ENCODE measurements around the gene DNMBP. TPM values are rescaled to one million over a fixed set of nuclear protein-coding genes. Genes with fewer than 3 reads are reported as not detected.
A peak's percentile ranks its signal among the peaks of the same experiment; 100 is the strongest.
"Not testable (repeated sequence)": the region's sequence is repeated elsewhere in the genome, so short reads cannot be mapped to it uniquely, and the experiment has no call there.

Gene DNMBP
- total RNA-seq, 4 donors from 2014 or later = 21.6 to 28.8 (median 24.6) TPM

GRCh38 chr10:100019787-100020141, 10.0 kb upstream of the DNMBP start:
- Histone ChIP-seq H3K36me3 (no peaks in the 10 kb centered on the region), H3K4me1 (no peaks in the 10 kb centered on the region), H3K27me3 (no peaks in the 10 kb centered on the region), H3K4me3 (no peak overlapping the region), H3K9me3 (no peaks in the 10 kb centered on the region), H3K27ac (no peak overlapping the region)
- WGBS, 2 donors = 23 to 27% methylated on average over 3 of the region's 3 CpGs
- peak in 1 of 2 donors; percentile 16 for DNase-seq (ENCODE audit: low spot score in 2 of 2)
- TF ChIP-seq CTCF (IDR thresholded peaks at IDR 0.05) (no peak), EP300 (IDR thresholded peaks at IDR 0.05) (no peak), POLR2A (IDR thresholded peaks at IDR 0.05) (no peak)

- no peak for DNase-seq (ENCODE audit: low spot score in 2 of 2)
- TF ChIP-seq POLR2A (IDR thresholded peaks at IDR 0.05) (no peak), EP300 (IDR thresholded peaks at IDR 0.05) (no peak), CTCF (IDR thresholded peaks at IDR 0.05) (no peak)
- no peaks in the 10 kb centered on the region for H3K9me3 ChIP-seq
- no peaks in the 10 kb centered on the region for H3K36me3 ChIP-seq
- 81 to 87% methylated on average over 5 of the region's 5 CpGs for WGBS, 2 donors
- peaks cover 0 to 8% (median 0%) of the 10 kb centered on the region in 4 donors for H3K4me1 ChIP-seq
- peak overlapping the region in 1 of 4 donors; percentile 47 for H3K27ac ChIP-seq
- no peaks in the 10 kb centered on the region for H3K27me3 ChIP-seq
- H3K4me3 ChIP-seq = no peak overlapping the region
These were observed 4.5 kb upstream of the DNMBP start for GRCh38 chr10:100014071-100014762.

GRCh38 chr10:100013621-100014020, 3.9 kb upstream of the DNMBP start:
- DNase-seq (ENCODE audit: low spot score in 2 of 2) = no peak
- Histone ChIP-seq H3K36me3 (no peaks in the 10 kb centered on the region), H3K27ac (peak overlapping the region in 1 of 4 donors; percentile 47), H3K9me3 (no peaks in the 10 kb centered on the region), H3K4me1 (peaks cover 0 to 10% (median 3%) of the 10 kb centered on the region in 4 donors), H3K4me3 (no peak overlapping the region), H3K27me3 (no peaks in the 10 kb centered on the region)
- TF ChIP-seq POLR2A (IDR thresholded peaks at IDR 0.05) (no peak), CTCF (IDR thresholded peaks at IDR 0.05) (no peak), EP300 (IDR thresholded peaks at IDR 0.05) (no peak)
- 94 to 97% methylated on average over 1 of the region's 1 CpG for WGBS, 2 donors

GRCh38 chr10:100011906-100012305, 2.2 kb upstream of the DNMBP start:
- not testable (repeated sequence) for DNase-seq (ENCODE audit: low spot score in 2 of 2); H3K36me3 ChIP-seq; H3K4me3 ChIP-seq; H3K27ac ChIP-seq; H3K27me3 ChIP-seq; H3K9me3 ChIP-seq
- H3K4me1 ChIP-seq = peaks cover 0 to 27% (median 16%) of the 10 kb centered on the region in 4 donors
- 92 to 93% methylated on average over 20 of the region's 20 CpGs for WGBS, 2 donors

GRCh38 chr10:100009283-100009792, 409 bp downstream of the DNMBP start:
- TF ChIP-seq EP300 (IDR thresholded peaks at IDR 0.05) (no peak), CTCF (IDR thresholded peaks at IDR 0.05) (peak in 3 of 5 experiments; percentile 28 to 35 (median 29))
- WGBS, 2 donors = 0% methylated on average over 5 to 22 of the region's 45 CpGs
- Histone ChIP-seq H3K4me1 (peaks cover 0 to 53% (median 22%) of the 10 kb centered on the region in 4 donors), H3K36me3 (no peaks in the 10 kb centered on the region), H3K27ac (peak overlapping the region; percentile 61 to 90 (median 81)), H3K4me3 (peak overlapping the region; percentile 57 to 91 (median 80)), H3K9me3 (no peaks in the 10 kb centered on the region), H3K27me3 (no peaks in the 10 kb centered on the region)
- DNase-seq (ENCODE audit: low spot score in 2 of 2) = peak; percentile 38 to 46

All from tibial nerve (tissue), 4 donors.